Stomach (tissue), 9 donors: ENCODE results near the gene PPP1R13L. TPM values are rescaled to one million over a fixed set of nuclear protein-coding genes. Genes with fewer than 3 reads are reported as not detected.
"Not testable (repeated sequence)": the region's sequence is repeated elsewhere in the genome, so short reads cannot be mapped to it uniquely, and the experiment has no call there.

Source experiments
- DNase-seq, 2 donors: peaks; one replicate each; pipeline versions ENCODE4 v3.0.0 to v3.0.0-alpha.2; 2013 to 2019
- H3K27ac ChIP-seq, 5 donors: fragments of 200-600 bp in 4 of 5; sonication (generic) in 4 of 5; one replicate each; pipeline ENCODE4 v1.5.1; 2013 to 2019; ENCODE audit warnings: mild to moderate bottlenecking in 1 of 5, moderate library complexity in 1 of 5
- H3K27me3 ChIP-seq, 3 donors: fragments of 200-600 bp; sonication (generic); one replicate each; pipeline ENCODE4 v1.5.1; 2017 to 2019; ENCODE audit warnings: mixed run types in 1 of 3
- H3K36me3 ChIP-seq, 4 donors: fragments of 200-600 bp; sonication (generic); 1 replicate in 3 of 4; 2 replicates in 1 of 4; pipeline ENCODE4 v1.5.1; 2016 to 2019
- H3K4me1 ChIP-seq, 4 donors: fragments of 200-600 bp; sonication (generic); one replicate each; pipeline ENCODE4 v1.5.1; 2016 to 2019
- H3K4me3 ChIP-seq, 4 donors: fragments of 200-600 bp; sonication (generic) in 3 of 4; one replicate each; pipeline ENCODE4 v1.5.1; 2016 to 2019; ENCODE audit warnings: mild to moderate bottlenecking in 1 of 4
- H3K9me3 ChIP-seq, 4 donors: fragments of 200-600 bp; sonication (generic); one replicate each; pipeline ENCODE4 v1.5.1; 2016 to 2019
- CTCF ChIP-seq, 7 experiments: fragments of 450-650 bp in 4 of 7; fragments of 200-600 bp in 3 of 7; sonication (generic) in 3 of 7; IDR thresholded peaks; one replicate each; pipeline ENCODE4 v1.5.1; 2016 to 2019; ENCODE audit warnings: antibody characterized with exemption in 7 of 7, control low read depth in 2 of 7, mild to moderate bottlenecking in 1 of 7
- EP300 ChIP-seq: sonication (generic); formaldehyde crosslinking; IDR thresholded peaks from one replicate; pipeline ENCODE4 v1.6.1; 2017; ENCODE audit warnings: antibody characterized with exemption
- POLR2A ChIP-seq, 4 donors: fragments of 450-650 bp; IDR thresholded peaks; one replicate each; pipeline ENCODE4 v1.6.1; 2016; ENCODE audit warnings: antibody characterized with exemption in 4 of 4, control low read depth in 2 of 4, mild to moderate bottlenecking in 1 of 4, moderate library complexity in 1 of 4
- POLR2AphosphoS5 ChIP-seq, 3 donors: sonication (generic); formaldehyde crosslinking; IDR thresholded peaks; one replicate each; pipeline ENCODE4 v1.6.1; 2016; ENCODE audit warnings: antibody characterized with exemption in 3 of 3
- WGBS, 5 donors: extraction: QIAGEN DNeasy Blood & Tissue Kit in 3 of 5; methylation state at CpG; one replicate each; pipeline versions ENCODE4 v1.1.5 to v1.1.7; 2013 to 2018; 5-methylcytosine and 5-hydroxymethylcytosine counted together
- intact Hi-C: fragments of 100-400 bp; cut with DNase I; formaldehyde crosslinking; loops from one replicate; pipeline ENCODE4 v1.15.1; 2023; ENCODE audit warnings: low total_unique reads
- polyA plus RNA-seq, 3 donors: library from polyadenylated mRNA; stranded (reverse); fragments of 200-250 nt; gene quantifications; one replicate each; pipeline ENCODE4 v1.2.3, GENCODE V29; 2013
- total RNA-seq, 5 donors: library from RNA; depleted of rRNA; stranded (reverse); fragments of >200 nt; gene quantifications; one replicate each; pipeline versions ENCODE4 v1.1.0 to v1.2.3, GENCODE V29; 2014 to 2016
- donor health status: healthy with polysubstance abuse.
- donor health status: Bipolar disorder and iron deficiency.
- donor health status: healthy.

PPP1R13L gene
- total and polyA plus RNA-seq, 8 donors = 2.4 to 120 (median 19.9) TPM

GRCh38 chr19:45439569-45440258, 34.8 kb upstream of the PPP1R13L start:
- no peaks in the 10 kb centered on the region for H3K27me3 ChIP-seq
- peak overlapping the region; percentile 88 to 97 (median 93) for H3K27ac ChIP-seq
- H3K9me3 ChIP-seq = no peaks in the 10 kb centered on the region
- no peaks in the 10 kb centered on the region for H3K36me3 ChIP-seq
- TF ChIP-seq CTCF (IDR thresholded peaks at IDR 0.05) = peak in 6 of 7 experiments; percentile 69 to 100 (median 98)
- TF ChIP-seq POLR2AphosphoS5 (IDR thresholded peaks at IDR 0.05) = peak in 2 of 3 donors; percentile 17 to 31
- TF ChIP-seq POLR2A (IDR thresholded peaks at IDR 0.05) = no peak
- peak overlapping the region; percentile 57 to 77 (median 64) for H3K4me3 ChIP-seq
- 0 to 1% (median 1%) methylated on average over 38 to 78 of the region's 78 CpGs for WGBS, 5 donors
- peak; percentile 85 to 95 for DNase-seq
- intact Hi-C loops = loop anchor here (5.0 kb wide), 1 partner anchor 38 kb away; no protein-coding TSS in a partner anchor
- H3K4me1 ChIP-seq = peaks cover 10 to 44% (median 31%) of the 10 kb centered on the region in 4 donors

- no peaks in the 10 kb centered on the region for H3K27me3 ChIP-seq
- DNase-seq = no peak
- intact Hi-C loops = no loop called here
- peak overlapping the region; percentile 57 to 77 (median 64) for H3K4me3 ChIP-seq
- no peaks in the 10 kb centered on the region for H3K9me3 ChIP-seq
- H3K36me3 ChIP-seq = no peaks in the 10 kb centered on the region
- peak overlapping the region in 4 of 5 donors; percentile 88 to 97 (median 92) for H3K27ac ChIP-seq
- peaks cover 5 to 39% (median 26%) of the 10 kb centered on the region in 4 donors for H3K4me1 ChIP-seq
- WGBS, 5 donors = 27 to 38% (median 31%) methylated on average over 10 of the region's 10 CpGs
- no peak for TF ChIP-seq CTCF (IDR thresholded peaks at IDR 0.05)
- no peak for TF ChIP-seq POLR2A (IDR thresholded peaks at IDR 0.05)
- no peak for TF ChIP-seq EP300
- TF ChIP-seq POLR2AphosphoS5 (IDR thresholded peaks at IDR 0.05) = no peak
These were observed 34.3 kb upstream of the PPP1R13L start for GRCh38 chr19:45439190-45439568.

GRCh38 chr19:45437328-45437727, 32.5 kb upstream of the PPP1R13L start:
- intact Hi-C loops = no loop called here
- Histone ChIP-seq H3K4me3 (no peak overlapping the region), H3K36me3 (no peaks in the 10 kb centered on the region), H3K4me1 (peaks cover 0 to 22% (median 15%) of the 10 kb centered on the region in 4 donors), H3K27me3 (no peaks in the 10 kb centered on the region), H3K27ac (no peak overlapping the region), H3K9me3 (no peaks in the 10 kb centered on the region)
- no peak for DNase-seq
- TF ChIP-seq POLR2AphosphoS5 (IDR thresholded peaks at IDR 0.05) (no peak), CTCF (IDR thresholded peaks at IDR 0.05) (no peak), POLR2A (IDR thresholded peaks at IDR 0.05) (no peak), EP300 (no peak)
- 82 to 94% (median 91%) methylated on average over 3 of the region's 3 CpGs for WGBS, 5 donors

- intact Hi-C loops = not testable (repeated sequence)
These were observed 27.7 kb upstream of the PPP1R13L start for GRCh38 chr19:45432543-45432942.

GRCh38 chr19:45431008-45431407, 26.1 kb upstream of the PPP1R13L start:
- H3K36me3 ChIP-seq, intact Hi-C loops, H3K4me3 ChIP-seq, H3K9me3 ChIP-seq, DNase-seq: not testable (repeated sequence)
- 51 to 63% (median 58%) methylated on average over 9 of the region's 9 CpGs for WGBS, 5 donors
- Histone ChIP-seq H3K4me1 (peaks cover 10 to 27% (median 19%) of the 10 kb centered on the region in 4 donors), H3K27ac (peak overlapping the region in 1 of 5 donors; percentile 86), H3K27me3 (peaks cover 0 to 13% (median 0%) of the 10 kb centered on the region in 3 donors)

More at GRCh38 chr19:45432543-45432942, 27.7 kb upstream of the PPP1R13L start:
- not testable (repeated sequence) for H3K4me3 ChIP-seq, H3K36me3 ChIP-seq, H3K9me3 ChIP-seq, H3K27ac ChIP-seq, DNase-seq
- Histone ChIP-seq H3K27me3 (peaks cover 0 to 13% (median 0%) of the 10 kb centered on the region in 3 donors), H3K4me1 (peaks cover 10 to 20% (median 16%) of the 10 kb centered on the region in 4 donors)
- 82 to 93% (median 89%) methylated on average over 8 of the region's 8 CpGs for WGBS, 5 donors

- Histone ChIP-seq H3K27ac (peak overlapping the region in 2 of 5 donors; percentile 75 to 86), H3K4me1 (peaks cover 10 to 36% (median 25%) of the 10 kb centered on the region in 4 donors), H3K27me3 (peaks cover 0 to 13% (median 0%) of the 10 kb centered on the region in 3 donors)
- H3K36me3 ChIP-seq, H3K9me3 ChIP-seq, H3K4me3 ChIP-seq, DNase-seq, intact Hi-C loops: not testable (repeated sequence)
- 59 to 79% (median 65%) methylated on average over 11 of the region's 11 CpGs for WGBS, 5 donors
These were observed 25.0 kb upstream of the PPP1R13L start for GRCh38 chr19:45429896-45430295.
